Caki2 (cell line): ENCODE measurements around the gene ANKRD42. TPM values are rescaled to one million over a fixed set of nuclear protein-coding genes. Genes with fewer than 3 reads are reported as not detected.
"Not testable (repeated sequence)": the region's sequence is repeated elsewhere in the genome, so short reads cannot be mapped to it uniquely, and the experiment has no call there.

Source experiments
- DNase-seq: peaks from one replicate; pipeline ENCODE4 v3.0.0-alpha.2; 2015; ENCODE audit warnings: low read depth
- in situ Hi-C: cut with HindIII; loops from 2 replicates; pipeline ENCODE4 v1.10.0; 2016; ENCODE audit warnings: low sequenced_read_pairs, low pct_unique_long_range_greater_than_20kb, mixed read lengths
- total RNA-seq: library from RNA; depleted of rRNA; stranded (reverse); fragments of >200 nt; shearing (Covaris generic); gene quantifications from 2 replicates; pipeline ENCODE4 v1.2.3, GENCODE V29; 2014; ENCODE audit warnings: low replicate concordance

Gene ANKRD42
- total RNA-seq, 1 experiment from 2014 or later, result 3.8 TPM

GRCh38 chr11:83206771-83207382 is 13.4 kb downstream of the ANKRD42 start:
- DNase-seq, in situ Hi-C loops: not testable (repeated sequence)

DNA sequence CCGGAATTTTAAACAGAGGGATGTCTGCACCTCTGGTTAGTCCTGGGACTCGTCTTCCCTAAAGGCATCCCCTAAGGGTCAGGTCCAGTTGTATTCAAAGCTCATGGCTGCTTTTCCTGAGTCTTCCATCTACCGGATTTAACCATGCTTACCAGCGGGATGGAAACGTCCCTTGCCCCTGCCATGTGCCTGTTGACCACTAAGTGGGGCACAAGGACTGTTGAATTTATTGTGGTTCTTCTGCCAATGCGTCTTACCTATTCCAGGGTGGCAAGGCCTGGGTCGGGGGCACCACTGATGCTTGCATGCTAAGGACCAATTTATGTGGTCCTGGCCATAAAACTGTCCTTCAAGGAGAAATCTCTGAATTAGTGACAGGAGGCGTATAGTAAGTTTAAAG is 25.6 kb downstream of the ANKRD42 start:
- no peak for DNase-seq
- in situ Hi-C loops, result no loop called here

DNA sequence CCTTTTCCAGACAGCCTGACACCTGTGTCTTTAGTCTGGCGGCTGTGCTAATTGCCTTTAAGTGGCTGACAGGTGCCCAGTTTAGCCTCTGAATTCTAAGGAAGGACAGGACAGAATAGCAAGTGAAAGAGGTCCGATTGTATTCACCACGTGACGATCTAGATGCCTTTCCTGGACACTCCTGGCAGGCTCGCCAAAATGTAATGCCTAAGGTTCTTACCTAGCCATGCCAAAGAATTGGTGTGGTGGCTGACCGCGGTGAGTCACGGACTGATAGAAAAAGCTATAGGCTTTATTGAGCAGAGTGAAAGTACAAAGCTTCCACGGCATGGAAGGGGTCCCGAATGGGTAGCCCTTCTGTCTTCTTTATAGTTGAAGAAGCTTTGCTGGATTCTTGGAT is 26.7 kb downstream of the ANKRD42 start:
- in situ Hi-C loops, result no loop called here
- no peak for DNase-seq

DNA sequence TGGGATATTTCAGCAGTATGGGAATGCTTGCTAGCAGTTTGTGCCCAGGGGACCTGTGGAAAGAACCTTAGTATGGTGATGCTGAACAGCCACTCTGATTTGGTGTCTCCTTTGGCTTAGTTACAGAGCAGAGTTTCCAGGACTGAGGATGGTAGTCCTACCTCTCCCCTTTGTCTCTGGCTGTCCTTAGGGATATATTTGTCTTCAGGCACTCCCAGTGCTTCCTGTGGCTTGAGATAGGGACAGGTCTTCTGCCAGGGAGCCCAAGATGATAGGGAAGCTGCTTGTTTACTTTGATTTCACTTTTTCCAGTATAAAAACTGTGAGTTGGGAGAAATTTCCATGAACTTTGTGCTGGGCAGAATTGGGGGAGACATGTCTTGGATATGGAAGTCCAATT is 28.2 kb downstream of the ANKRD42 start:
- in situ Hi-C loops, result no loop called here

GRCh38 chr11:83222499-83222898 is 29.0 kb downstream of the ANKRD42 start:
- DNase-seq, result no peak
- in situ Hi-C loops, result no loop called here

More for the DNA sequence above, 28.2 kb downstream of the ANKRD42 start:
- no peak for DNase-seq

DNA sequence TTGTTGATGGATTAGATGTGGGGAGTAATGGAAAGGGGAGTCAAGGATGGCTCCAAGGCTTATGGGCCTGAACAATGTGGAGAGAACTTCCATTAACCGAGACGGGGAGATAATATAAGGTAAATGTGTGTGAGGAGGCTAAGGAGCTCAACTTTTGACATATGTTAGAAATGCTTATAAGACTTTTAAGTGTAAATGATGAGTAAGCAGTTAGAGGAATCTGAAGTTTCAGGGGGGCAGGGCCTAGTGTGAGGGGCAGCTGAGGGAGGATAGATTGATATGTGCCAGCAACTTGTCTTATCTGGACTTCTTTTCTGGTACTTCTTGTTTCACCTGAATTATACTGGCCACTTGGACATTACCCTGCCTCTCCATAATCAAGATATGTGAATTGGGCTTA is 29.9 kb downstream of the ANKRD42 start:
- in situ Hi-C loops, result no loop called here
- DNase-seq, result no peak

- DNase-seq, result no peak
- in situ Hi-C loops, result no loop called here
Observed at GRCh38 chr11:83235825-83236224, 42.3 kb downstream of the ANKRD42 start.

GRCh38 chr11:83238111-83238510 is 44.6 kb downstream of the ANKRD42 start:
- in situ Hi-C loops, result no loop called here
- DNase-seq, result no peak

GRCh38 chr11:83241291-83241946 is 47.9 kb downstream of the ANKRD42 start:
- DNase-seq, result peak; percentile 39
- in situ Hi-C loops, result no loop called here

DNA sequence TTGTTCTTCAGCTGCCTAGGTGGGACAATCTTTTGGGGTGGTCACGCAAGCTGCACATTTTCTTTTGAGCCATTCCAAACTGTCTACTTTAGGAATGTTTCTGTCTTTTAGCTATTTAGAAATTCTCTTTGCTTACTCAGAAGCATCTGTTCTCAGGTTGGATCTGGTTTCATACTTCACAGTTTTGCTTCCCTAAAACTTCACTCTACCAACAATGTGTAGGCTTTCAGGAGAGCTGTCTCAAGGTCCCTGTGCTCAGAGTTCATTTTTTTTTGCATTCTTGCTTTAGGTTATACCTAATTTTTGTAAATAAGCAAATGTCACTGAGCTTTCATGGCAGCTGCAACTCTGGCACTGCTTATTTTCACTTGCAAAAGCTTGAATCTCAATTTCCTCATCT is 55.9 kb downstream of the ANKRD42 start:
- in situ Hi-C loops, result no loop called here

DNA sequence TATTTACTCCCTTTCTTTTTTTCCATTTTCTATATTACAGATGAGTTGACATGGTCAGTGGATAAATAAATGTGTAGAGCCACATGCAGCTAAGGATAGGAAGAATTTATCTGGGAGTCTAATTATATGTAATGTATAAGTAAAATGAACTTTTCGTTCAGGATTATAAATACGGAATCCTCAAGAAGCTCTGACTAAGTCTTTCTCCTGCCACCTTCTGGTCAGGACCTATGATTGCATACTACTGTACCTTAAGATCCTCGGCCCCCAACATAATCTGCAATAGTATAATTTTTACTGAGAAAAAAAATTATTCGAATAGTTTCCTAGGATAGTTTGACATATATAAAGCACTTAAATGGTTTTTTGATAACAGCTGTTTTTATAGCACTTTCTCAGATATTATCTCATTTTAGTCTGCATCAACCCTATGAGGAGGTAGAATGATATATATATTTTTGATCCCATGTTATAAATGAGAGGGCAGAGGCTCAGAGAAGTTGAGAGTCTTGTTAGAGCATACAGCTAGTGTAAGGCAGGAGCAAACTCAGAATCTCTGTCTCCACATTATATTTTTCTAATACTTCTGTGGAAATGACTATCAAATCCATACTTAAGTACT is 56.6 kb downstream of the ANKRD42 start:
- in situ Hi-C loops, result no loop called here
- DNase-seq, result no peak

More for the DNA sequence above, 55.9 kb downstream of the ANKRD42 start:
- no peak for DNase-seq

DNA sequence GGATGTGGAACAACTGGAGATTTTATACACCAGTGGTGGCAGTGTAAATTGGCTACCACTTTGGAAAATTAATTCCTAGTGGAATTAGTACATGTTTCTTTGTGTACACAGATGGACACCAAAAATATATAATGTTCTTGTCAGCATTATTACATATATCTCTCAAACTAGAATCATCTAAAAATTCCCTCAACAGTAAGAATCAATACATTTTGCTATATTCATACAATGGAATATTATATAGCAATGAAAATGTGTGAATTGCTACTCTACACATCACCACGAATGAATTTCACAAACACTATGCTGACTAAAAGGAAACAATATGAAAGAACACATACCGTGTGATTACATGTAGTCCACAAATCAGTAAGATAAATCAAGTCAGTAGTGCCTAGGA is 58.8 kb downstream of the ANKRD42 start:
- in situ Hi-C loops, result no loop called here
- no peak for DNase-seq

- DNase-seq, result no peak
- in situ Hi-C loops, result no loop called here
Observed at GRCh38 chr11:83252941-83253340, 59.4 kb downstream of the ANKRD42 start.

DNA sequence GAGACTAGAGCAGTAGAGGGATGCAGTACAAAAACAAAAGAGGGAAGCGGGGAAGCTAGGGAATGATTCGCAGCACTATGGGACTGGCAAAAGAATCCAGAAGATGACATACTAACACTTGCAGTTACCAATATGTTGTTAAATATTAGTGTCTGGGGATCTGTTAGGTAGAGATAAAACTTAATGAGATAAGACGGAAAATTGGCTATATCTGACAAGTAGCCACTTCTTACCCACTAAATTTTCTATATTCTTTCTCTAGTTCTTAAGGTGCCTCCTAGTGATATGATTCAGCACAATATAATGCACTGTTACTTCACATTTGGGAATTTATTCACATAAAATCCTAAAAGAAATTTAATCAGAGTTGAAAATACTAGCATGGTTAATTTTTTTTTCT is 61.9 kb downstream of the ANKRD42 start:
- DNase-seq, result no peak
- in situ Hi-C loops, result no loop called here

DNA sequence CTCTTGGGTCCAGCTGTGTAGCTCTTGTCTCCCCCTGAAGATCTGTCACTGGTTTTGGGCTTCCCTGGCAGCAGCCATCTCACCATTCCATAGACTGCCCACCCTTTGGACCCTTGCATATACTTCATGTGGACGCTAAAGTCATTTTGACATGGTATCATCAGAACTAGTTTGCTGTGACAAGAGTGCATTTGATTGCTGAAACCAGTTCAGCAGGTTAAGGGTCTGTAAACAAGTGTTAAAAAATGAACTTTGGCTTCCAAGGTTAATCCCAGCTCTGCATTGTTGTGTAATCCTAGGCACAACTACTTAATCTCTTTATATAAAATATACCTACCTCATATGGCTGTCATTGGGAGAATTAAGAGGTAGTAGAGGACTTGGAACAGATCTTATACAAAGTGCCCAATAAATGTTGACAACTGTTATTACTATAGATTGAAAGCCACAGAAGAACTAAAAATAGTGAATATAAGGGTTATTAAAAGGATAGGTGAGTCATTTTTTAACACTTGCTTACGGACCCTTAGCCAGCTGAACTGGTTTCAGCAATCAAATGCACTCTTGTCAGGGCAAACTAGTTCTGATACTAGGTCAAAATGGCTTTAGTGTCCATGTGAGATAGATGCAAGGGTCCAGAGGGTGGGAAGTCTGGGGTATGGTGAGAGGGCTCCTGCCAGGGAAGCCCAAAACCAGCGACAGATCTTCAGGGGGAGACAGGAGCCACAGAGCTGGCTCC is 63.3 kb downstream of the ANKRD42 start:
- in situ Hi-C loops, result no loop called here
- no peak for DNase-seq

- peak; percentile 48 for DNase-seq
- in situ Hi-C loops, result no loop called here
Observed at GRCh38 chr11:83257761-83258168, 64.3 kb downstream of the ANKRD42 start.

DNA sequence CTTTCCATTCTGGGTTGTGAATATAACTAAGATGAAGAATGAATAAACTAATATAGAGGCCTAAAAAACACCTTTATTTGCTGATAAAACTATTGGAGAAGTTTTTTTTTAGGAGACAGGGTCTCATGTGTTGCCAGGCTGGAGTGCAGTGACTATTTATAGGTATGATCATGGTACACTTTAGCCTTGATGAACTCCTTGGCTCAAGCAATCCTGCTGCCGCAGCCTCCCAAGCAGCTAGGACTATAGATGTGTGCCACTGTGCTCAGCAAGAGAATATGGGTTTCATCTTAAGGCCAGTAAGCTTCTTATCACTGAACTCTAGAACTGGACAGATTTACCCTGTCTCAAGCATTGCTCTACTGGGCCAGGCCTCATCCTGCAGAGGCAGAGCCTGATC is 66.0 kb downstream of the ANKRD42 start:
- no peak for DNase-seq
- in situ Hi-C loops, result no loop called here

DNA sequence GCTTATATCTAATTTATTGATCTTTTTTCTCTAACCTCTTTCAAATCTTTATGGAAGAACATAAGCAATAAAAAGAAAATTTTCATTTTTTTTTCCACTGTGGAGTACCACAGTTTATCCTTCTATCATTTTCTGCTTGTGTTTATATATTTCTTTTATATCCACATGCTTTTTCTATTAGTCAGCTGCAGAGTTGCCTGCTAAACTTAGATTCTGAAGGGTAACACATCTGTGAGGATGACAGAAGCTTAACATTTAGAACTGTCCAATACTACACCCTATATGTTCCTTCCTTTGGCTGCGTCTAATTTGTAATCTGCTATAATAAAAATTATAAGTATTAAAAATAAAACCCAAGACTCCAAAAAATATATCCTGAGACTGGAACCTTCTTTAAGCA is 71.8 kb downstream of the ANKRD42 start:
- in situ Hi-C loops, result no loop called here
- DNase-seq, result no peak

GRCh38 chr11:83269080-83269479 is 75.6 kb downstream of the ANKRD42 start:
- DNase-seq, in situ Hi-C loops: not testable (repeated sequence)
